ENCODE results near the gene NIF3L1. TPM values are rescaled to one million over a fixed set of nuclear protein-coding genes. Genes with fewer than 3 reads are reported as not detected.

NIF3L1 gene
- total and polyA plus RNA-seq, 10 donors, result 17.2 to 26.4 (median 20.3) TPM

GRCh38 chr2:200845194-200845593 lies 44.0 kb upstream of the NIF3L1 start:
- H3K9me3 ChIP-seq, result no peaks in the 10 kb centered on the region
- WGBS, 5 donors, result 90 to 94% (median 92%) methylated on average over 5 of the region's 5 CpGs
- intact Hi-C loops (cut with DNase I; ENCODE audit: low total_unique reads), result no loop called here
- DNase-seq, result no peak
- no peak overlapping the region for H3K27ac ChIP-seq
- H3K36me3 ChIP-seq, result peaks cover 0 to 5% (median under 1%) of the 10 kb centered on the region in 6 donors
- H3K27me3 ChIP-seq (replicated peaks in 1 of 7), result no peaks in the 10 kb centered on the region
- H3K4me1 ChIP-seq, result no peaks in the 10 kb centered on the region
- TF ChIP-seq CTCF (IDR thresholded peaks at IDR 0.05 in 8 of 11, conservative IDR thresholded peaks at IDR 0.05 in 3 of 11) (no peak), POLR2A (IDR thresholded peaks at IDR 0.05) (no peak), POLR2AphosphoS5 (IDR thresholded peaks at IDR 0.05) (no peak)
- H3K4me3 ChIP-seq, result no peak overlapping the region

- no peak for DNase-seq
- no peaks in the 10 kb centered on the region for H3K4me1 ChIP-seq
- no peak overlapping the region for H3K4me3 ChIP-seq
- no peak overlapping the region for H3K27ac ChIP-seq
- TF ChIP-seq POLR2AphosphoS5 (IDR thresholded peaks at IDR 0.05) (no peak), CTCF (IDR thresholded peaks at IDR 0.05 in 8 of 11, conservative IDR thresholded peaks at IDR 0.05 in 3 of 11) (no peak), POLR2A (IDR thresholded peaks at IDR 0.05) (no peak)
- 86 to 91% (median 90%) methylated on average over 10 of the region's 10 CpGs for WGBS, 5 donors
- H3K9me3 ChIP-seq, result no peaks in the 10 kb centered on the region
- peaks cover 0 to 11% (median 5%) of the 10 kb centered on the region in 6 donors for H3K36me3 ChIP-seq
- no peaks in the 10 kb centered on the region for H3K27me3 ChIP-seq (replicated peaks in 1 of 7)
- intact Hi-C loops (cut with DNase I; ENCODE audit: low total_unique reads), result no loop called here
Measured at GRCh38 chr2:200845669-200846325, 43.4 kb upstream of the NIF3L1 start.

- Histone ChIP-seq H3K27ac (no peak overlapping the region), H3K27me3 (replicated peaks in 1 of 7) (no peaks in the 10 kb centered on the region), H3K4me1 (no peaks in the 10 kb centered on the region), H3K9me3 (no peaks in the 10 kb centered on the region), H3K4me3 (no peak overlapping the region), H3K36me3 (peaks cover 4 to 26% (median 20%) of the 10 kb centered on the region in 6 donors)
- DNase-seq, result no peak
- intact Hi-C loops (cut with DNase I; ENCODE audit: low total_unique reads), result no loop called here
- no peak for TF ChIP-seq CTCF (IDR thresholded peaks at IDR 0.05 in 8 of 11, conservative IDR thresholded peaks at IDR 0.05 in 3 of 11)
- TF ChIP-seq POLR2AphosphoS5 (IDR thresholded peaks at IDR 0.05), result no peak
- no peak for TF ChIP-seq POLR2A (IDR thresholded peaks at IDR 0.05)
Measured at GRCh38 chr2:200847269-200847668, 41.9 kb upstream of the NIF3L1 start.

GRCh38 chr2:200847939-200848338 lies 41.2 kb upstream of the NIF3L1 start:
- Histone ChIP-seq H3K36me3 (peaks cover 4 to 33% (median 26%) of the 10 kb centered on the region in 6 donors), H3K27me3 (replicated peaks in 1 of 7) (no peaks in the 10 kb centered on the region), H3K4me3 (no peak overlapping the region), H3K27ac (no peak overlapping the region), H3K9me3 (no peaks in the 10 kb centered on the region), H3K4me1 (no peaks in the 10 kb centered on the region)
- DNase-seq, result no peak
- intact Hi-C loops (cut with DNase I; ENCODE audit: low total_unique reads), result no loop called here
- WGBS, 5 donors, result 69 to 93% (median 86%) methylated on average over 4 of the region's 4 CpGs
- no peak for TF ChIP-seq POLR2AphosphoS5 (IDR thresholded peaks at IDR 0.05)
